Subcutaneous adipose tissue (tissue), 4 donors: ENCODE results near the gene MRPL45. TPM values are rescaled to one million over a fixed set of nuclear protein-coding genes. Genes with fewer than 3 reads are reported as not detected.

Experiments
- total RNA-seq, 4 donors: library from RNA; depleted of rRNA; stranded (reverse); fragments of >200 nt; gene quantifications; one replicate each; pipeline ENCODE4 v1.1.0, GENCODE V29; 2016
- TF ChIP-seq, protein P1 (sequence below): fragments of 450-650 bp; IDR thresholded peaks from one replicate; pipeline ENCODE4 v1.5.1; 2016; ENCODE audit warnings: low read depth, mild to moderate bottlenecking, control low read depth, antibody characterized with exemption, moderate library complexity

The MRPL45 gene
- total RNA-seq, 4 donors from 2014 or later: 31.8 to 40.9 (median 38.5) TPM

GRCh38 chr17:38324772-38325171 is 27.8 kb downstream of the MRPL45 start:
- TF ChIP-seq, protein P1, sequence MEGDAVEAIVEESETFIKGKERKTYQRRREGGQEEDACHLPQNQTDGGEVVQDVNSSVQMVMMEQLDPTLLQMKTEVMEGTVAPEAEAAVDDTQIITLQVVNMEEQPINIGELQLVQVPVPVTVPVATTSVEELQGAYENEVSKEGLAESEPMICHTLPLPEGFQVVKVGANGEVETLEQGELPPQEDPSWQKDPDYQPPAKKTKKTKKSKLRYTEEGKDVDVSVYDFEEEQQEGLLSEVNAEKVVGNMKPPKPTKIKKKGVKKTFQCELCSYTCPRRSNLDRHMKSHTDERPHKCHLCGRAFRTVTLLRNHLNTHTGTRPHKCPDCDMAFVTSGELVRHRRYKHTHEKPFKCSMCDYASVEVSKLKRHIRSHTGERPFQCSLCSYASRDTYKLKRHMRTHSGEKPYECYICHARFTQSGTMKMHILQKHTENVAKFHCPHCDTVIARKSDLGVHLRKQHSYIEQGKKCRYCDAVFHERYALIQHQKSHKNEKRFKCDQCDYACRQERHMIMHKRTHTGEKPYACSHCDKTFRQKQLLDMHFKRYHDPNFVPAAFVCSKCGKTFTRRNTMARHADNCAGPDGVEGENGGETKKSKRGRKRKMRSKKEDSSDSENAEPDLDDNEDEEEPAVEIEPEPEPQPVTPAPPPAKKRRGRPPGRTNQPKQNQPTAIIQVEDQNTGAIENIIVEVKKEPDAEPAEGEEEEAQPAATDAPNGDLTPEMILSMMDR: no peak

DNA sequence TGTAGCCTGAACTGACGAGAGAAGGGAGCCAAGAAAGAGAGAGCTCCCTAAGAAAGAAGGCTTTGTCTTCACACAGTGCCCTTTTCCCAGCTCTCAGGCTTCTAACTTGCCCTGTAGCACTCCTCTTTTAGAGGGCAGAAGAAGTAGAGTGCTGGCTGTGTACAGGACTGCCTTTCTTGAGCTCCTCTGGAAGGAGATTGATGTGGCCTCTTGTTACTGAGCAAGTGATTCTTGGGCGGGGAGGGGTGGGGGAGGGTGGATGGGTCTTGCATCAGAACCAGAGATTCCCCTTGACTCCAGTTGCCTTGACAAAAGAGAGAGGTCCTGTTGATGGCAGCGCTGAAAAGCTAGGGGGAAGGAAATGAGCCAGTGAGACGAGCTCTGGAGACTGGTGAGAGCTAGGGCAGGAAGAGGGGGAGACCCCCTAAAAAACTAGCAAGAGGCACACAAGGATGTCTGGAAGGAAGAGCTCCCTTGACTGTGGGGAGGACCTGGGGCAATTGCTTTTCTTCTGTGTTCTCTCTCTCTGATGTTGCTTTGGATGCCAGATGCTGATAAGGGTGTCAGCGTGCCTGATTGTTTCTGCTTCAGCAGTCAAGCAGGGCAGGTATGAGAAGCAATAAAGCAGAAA is 28.4 kb downstream of the MRPL45 start:
- TF ChIP-seq, protein P1: no peak

DNA sequence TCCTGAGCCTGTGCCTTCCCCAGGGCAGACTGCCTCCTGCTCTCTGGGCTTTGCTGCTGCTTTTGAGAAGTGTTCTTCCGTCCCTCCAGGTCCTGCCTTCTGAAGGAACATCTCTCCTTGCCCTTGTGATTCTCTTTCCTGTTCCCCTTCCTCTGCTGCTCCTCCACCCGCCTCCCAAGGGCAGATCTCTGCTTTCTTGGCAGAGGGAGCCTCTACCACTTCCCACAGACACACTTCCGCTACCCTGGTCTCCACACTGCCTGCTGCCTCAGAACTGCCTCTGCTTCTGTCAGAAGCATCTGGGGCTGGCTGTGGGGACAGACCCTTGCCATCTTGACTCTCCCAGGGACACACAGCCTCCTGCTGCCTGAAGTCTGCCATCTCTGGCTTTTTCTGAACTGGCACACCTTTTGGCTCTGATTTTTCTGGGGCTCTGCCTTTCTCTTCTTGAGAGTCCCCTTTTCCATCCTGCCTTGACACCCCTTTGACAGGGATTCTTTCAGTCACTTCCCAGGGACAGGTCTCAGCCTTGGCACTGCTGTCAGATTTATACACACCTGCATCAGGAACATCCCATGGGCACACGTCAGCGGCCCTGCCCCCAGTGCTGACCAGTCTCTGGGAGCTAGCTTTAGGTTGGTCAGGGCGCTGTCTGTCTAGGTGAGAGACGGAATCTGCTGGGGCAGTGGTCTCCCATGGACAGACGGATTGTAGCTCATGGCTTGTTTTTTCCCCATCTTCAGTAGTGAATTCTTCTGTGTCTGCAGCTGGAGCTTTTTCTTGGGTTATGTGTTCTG is 30.2 kb downstream of the MRPL45 start:
- TF ChIP-seq, protein P1: no peak

DNA sequence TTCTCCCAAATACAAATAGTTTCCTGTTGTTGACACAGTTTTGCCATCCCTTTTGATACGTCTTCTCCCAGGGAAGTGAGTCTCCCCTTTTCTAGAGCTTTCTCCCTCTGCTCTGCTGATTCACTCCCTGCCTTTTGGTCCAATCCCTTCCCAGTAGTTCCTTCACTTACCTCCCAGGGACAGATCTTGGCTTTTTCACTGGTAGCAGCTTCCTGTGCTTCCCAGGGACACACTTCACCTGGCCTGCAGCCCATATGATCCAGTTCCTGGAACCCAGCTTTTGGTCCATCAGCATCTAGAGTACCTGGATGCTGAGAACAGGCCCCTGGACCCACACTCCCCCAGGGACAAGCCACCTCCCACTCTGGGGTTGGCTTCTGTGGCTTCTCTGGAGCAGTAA is 31.0 kb downstream of the MRPL45 start:
- TF ChIP-seq, protein P1: no peak

- TF ChIP-seq, protein P1: no peak
Observed at GRCh38 chr17:38328620-38329019, 31.7 kb downstream of the MRPL45 start.

DNA sequence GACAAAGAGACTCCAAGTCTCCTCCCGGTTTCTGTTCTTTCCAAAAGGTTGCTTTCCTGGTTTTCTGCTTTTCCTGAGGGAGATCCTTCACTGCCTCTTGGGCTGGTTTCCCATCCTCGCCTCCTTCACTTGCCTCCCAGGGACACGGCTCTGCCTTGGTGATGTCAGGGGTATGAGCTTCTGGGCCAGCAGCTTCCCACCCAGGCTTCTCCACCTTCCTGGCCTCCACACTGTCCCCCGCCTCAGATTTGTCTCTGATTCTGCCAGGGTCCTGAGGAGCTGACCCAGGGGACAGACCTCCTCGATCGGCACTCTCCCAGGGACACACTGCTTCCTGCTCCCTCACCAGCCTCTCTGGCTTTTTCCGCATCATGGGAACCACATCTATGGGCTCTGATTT is 32.3 kb downstream of the MRPL45 start:
- TF ChIP-seq, protein P1: no peak
